HG03558 (cell line): Measurements from ENCODE around the gene SKAP1.

ENCODE experiments used
- ATAC-seq: cut with Tn5 transposase; IDR thresholded peaks from one replicate; pipeline ENCODE4 v1.9.1; 2021; ENCODE audit warnings: moderate number of reproducible peaks; ENCODE audit not compliant: unreplicated experiment; ENCODE audit errors: extremely low read depth

The SKAP1 gene

DNA sequence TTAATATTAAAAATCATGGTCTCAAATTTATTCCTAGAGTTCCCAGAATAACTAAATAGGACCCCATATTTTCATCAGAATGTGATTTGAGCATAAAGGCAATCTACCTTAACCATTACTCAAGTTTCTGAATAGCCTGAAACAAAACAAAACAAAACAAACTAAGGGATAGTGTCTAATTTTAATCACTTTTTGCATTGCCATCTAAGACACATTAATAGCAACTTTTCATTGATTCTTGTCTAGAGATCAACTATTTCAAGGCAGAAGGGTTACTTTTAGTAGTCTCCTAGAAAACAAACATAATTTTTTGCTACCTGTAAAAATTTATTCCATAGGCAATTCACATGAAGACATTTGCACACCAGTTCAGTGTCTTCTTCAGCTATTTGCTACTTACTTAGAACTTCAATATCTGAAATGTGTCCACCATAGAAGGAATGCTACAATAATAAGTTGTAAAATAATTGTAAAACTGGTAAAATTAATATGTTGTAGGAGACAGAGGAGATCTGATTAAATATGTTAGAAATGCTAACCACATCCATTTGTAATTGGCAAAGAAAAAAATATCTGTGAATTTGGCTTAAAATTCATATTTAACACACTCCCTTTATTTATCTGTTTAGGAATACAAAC lies 94.7 kb downstream of the SKAP1 start:
- no peak for ATAC-seq

DNA sequence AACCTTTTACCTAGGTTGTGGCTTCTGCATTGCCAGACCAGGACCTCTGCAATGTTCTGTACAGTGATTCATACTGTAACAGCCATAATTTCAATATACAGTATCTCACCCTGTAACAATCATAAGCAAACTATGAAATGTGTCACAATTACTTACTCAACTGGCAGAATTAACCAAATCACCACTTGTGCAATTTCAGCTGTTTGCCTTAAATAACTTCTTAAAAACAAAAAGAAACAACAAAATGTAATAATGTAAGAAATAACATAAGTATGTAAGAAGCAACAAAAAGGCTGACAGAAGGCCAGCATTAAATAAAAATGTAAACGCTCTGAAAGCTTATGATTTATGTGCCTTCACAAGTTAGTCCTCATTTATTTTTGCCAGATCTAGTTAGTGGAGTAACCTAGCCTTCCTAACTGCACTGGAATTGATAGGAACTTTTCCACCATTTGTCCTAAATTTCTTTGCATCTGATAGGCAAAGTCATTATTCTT lies 96.9 kb downstream of the SKAP1 start:
- ATAC-seq = no peak

DNA sequence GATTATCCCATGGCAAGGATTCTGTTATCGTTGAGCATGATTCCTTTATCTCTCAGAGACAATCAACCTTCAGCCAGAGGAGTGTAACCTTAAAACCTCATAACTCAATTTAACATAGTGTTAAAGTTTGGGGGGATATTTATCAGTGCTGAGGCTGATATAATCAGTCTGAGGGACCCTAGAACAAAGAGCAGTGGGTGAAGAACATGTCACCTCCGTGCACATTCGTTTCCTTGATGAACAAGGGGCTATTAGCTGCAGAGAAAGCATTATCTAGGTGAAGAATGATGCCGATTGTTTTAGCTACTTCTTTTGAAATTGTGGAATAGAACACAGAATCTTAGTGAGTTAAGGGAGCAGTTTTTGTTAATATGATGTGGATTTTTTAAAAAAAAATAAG lies 99.1 kb downstream of the SKAP1 start:
- no peak for ATAC-seq

DNA sequence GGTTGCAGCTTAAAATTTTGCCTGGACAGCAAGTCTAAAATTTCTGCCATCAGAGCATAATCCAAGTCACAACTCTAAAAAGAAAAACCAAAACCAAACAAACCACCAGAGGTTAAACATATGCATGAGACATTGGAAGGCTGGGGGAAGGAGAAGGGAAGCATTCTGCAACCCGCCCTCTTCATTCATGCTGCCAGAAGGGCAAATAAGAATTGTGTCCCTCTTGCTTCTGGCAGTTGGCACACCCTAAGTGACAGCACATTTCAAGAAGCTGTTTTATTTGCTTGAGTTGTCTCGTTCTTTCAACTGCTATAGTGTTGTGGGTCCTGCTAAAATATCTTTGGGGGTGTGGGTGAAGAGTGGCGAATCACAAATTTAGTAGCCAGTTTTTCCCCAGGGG lies 99.6 kb downstream of the SKAP1 start:
- no peak for ATAC-seq

DNA sequence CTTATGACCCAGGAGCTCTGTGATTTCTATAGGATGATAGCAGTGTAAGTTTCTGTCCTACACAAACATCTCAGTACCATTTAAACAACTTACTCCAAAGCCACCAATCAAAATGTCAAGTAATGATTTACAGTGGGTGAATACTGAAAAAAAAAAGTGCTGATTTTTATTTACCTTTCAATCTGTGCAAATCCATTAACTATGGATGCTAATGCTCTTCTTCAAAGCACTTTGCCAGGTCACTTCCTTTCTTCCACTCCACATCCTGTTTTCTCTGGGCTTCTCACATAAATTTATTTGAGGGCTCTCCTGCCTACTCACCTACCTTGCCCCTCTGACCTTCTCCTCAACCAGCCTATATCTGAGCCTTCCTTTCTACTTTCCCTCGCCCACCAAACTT lies 101.6 kb downstream of the SKAP1 start:
- ATAC-seq = no peak

DNA sequence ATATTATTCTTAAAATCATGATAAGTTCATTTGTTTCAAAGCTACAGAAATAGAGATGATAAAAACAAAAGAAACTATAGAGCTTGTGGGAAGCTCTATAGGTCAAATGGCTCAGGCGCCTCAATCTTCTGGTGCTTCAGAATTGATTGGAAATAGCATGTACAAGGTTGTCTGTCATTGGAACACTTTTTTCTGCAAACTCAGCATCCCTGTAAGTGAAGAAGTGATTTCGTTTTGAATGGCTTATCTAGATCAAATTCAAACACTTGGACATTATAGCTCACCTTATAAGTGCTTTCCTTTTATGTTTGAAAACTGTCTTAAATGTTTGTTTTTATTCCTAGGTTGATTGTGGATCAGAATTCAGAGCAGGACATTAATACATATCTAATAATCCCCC lies 103.7 kb downstream of the SKAP1 start:
- no peak for ATAC-seq

DNA sequence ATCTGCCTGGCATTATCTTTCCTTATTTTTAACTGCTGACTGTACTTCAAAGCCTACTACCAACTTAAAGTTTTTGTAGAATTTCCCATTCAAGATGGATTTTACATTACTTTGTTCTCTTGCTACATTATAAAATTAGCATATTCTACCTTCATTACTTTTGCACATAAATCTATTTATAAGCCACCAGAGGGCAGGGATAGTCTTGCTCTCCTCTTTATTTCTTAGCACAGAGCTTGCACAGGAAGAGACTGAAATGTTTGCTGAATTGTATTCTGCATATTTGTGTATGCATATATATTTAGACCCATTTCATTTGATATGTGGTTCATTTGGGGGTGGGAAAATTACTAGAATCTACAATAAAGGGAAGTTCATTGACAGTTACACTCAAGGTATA lies 108.0 kb downstream of the SKAP1 start:
- ATAC-seq = no peak

DNA sequence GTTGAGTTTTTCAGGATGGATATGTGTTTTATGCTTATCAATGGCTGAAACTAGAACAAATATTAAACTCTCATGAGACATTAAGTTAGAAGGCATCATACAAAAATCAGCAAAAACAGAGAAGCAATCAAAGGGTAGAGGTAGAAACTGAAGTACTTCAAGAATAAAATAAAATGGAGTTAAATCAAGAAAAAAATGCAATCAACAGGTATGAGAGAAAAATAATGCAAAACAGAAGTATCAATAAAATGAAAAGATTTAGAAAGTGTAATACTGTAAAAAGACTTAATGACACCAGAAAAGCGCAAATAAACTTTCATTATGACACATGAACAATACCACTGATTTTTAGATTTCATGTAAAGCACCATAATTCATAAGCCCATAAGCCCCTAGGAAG lies 112.3 kb downstream of the SKAP1 start:
- ATAC-seq = no peak

DNA sequence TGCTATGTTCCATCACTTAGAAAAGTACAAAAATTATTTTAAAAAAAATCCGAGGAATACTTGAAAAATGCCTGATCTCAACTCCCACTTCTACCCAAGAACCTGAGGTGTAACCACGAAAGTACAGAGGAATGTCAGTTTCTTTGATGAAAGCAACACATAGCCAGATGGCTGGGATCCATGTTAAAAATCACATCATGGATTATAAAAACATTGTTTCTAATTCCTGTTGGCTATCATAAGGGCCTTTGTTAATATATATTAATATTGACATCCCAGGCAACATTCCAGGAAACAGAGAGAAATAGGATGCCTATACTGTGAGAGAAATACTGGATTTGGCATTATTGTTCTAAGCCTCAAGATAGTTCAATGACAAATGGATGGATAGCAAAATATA lies 115.3 kb downstream of the SKAP1 start:
- no peak for ATAC-seq

DNA sequence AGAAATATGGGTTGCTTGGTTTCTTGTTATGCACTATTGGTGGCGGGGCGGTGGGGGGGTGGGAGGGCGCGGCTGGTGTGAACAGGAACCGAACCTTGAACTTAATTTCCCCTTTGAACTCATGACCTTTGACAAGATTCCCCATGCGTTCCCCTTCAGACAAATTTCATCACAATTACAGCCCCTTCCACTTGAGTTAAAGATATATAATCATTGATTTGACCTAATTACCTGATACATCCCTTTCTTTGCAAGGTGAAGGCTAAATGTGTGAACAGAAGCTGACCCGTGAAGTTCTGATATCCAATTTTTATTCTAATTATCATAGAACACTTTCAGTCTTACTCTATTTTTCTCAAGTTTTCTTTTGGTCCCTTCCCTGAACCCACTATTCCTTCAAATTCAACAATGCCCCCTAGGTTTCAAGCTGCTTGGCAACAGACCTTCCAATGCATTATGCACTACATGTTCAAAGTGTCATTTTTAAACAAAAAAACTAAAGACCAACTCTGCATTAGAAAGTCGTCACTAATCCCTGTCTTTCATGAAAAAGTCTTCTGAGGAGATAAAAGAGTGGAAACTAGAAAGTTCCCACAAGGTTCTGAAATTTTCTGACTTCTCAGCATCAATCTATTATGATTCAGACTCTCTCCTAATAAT lies 116.8 kb downstream of the SKAP1 start:
- no peak for ATAC-seq

DNA sequence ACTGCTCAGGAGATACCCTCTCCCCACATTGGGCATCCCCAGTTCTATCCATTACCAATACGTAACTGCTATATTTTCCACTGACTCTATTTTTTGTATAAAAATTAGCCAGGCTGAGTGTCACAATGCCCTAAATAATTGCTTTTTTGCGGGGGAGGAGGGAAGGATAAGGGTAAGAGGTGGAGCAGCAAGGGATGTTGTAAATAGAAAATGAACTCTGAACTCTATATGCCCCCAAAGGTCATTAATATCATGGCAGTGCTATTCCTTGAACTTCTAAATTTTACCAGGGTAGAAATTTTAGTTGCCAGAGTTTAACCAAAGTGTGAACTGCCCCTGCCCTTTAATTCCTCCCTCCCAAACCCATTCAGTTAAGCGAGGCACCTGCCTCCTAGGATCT lies 118.7 kb downstream of the SKAP1 start:
- no peak for ATAC-seq

DNA sequence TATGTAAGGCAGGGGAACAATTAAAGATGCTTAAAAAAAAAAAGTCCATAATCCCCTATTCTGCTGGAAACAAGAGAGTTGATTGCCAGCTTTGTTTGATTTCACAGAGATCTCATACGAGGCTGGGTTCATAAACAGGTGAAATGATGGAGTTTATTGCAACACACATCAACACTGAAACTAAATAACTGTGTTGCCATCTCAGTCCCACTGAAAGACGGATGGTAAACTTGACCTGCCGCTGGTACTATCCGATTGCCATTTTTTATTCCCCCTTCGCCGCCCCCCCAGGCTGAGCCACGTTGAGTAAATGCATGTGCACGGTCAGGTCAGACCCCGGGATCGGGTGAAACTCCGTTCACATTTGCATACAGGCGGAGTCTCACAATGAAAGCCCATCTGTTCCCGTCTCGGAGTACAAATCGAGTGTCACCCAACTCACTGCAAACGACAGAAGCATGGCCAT lies 119.2 kb downstream of the SKAP1 start:
- no peak for ATAC-seq

DNA sequence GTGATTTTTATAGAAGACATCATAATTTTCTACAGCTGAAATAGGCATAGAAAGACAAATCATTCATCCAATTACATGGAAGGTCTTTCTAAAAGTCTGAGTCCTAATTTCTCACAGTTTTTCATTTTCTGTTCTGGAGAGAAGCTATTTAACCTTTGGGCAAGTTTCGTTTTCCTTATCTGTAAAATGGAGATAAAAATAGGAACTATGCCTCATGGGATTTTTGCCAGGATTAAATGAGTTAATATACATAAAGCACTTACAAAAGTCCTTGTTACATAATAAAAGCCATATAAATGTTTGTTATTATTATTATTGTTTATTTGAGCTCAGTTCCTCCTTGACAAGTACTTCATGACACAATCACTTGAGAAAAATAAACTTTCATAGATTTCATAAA lies 121.4 kb downstream of the SKAP1 start:
- no peak for ATAC-seq

DNA sequence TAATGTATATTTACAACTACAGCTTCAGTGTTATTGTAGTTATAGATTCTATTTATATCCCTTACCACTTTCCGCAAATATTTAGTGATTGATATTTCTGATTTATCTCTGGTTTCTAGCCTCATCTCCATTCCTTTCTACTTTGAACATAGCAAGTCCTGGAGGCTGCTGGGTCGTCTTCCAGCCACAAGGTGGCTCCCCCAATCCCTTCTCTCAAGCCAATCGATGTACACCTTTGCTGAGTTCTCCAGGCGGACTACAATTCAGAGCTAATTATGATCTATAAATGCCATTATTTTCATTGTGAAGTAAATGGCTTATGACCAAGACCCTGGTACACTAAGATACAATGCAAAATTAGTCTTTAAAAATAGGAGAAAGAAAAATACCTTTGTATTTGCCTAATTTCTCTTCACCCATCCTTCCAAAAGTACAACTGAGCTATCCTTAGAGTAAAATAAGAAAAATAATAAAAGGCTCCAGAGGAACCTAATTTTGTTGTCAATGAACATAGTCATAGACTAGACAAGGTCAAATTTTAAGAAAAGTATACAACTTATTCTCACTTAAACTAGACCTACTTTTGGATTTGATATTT lies 122.1 kb downstream of the SKAP1 start:
- ATAC-seq = no peak

DNA sequence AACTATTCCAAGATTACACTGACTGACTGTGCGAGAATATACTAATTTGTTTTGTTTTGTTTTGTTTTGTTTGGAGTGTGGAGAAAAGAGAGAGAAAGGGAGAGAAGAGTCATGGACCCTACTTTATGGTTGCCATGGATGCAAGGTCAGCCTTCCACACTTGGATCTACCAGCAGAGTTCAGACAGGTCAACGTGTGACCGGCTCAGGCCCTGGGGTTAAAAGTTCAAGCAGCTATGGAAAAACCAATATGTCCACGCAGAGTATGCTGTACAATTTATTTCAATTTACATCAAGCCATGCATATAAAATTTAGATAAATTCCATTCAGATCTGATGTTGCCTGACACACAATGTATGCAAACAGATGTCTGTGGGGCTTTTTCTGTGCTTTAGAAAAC lies 122.8 kb downstream of the SKAP1 start:
- ATAC-seq = no peak

DNA sequence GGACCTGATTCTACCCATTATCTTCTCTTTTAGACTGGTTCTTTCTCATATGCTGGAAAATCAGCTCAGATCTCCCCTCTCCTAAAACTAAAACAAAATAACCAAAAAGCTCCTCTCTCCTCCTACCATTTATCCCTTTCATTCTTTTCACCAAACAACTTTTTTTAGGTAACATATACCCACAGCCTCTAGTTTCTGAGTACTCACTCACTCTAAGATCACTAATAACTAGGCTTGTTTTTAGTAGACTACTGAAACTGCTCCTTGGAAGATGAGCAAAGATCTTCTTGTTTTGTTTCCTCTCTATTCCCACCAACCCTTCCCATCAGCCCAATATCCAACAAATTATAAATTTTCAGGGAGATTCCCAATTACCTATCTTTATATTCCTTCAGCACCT lies 129.0 kb downstream of the SKAP1 start:
- ATAC-seq = no peak

DNA sequence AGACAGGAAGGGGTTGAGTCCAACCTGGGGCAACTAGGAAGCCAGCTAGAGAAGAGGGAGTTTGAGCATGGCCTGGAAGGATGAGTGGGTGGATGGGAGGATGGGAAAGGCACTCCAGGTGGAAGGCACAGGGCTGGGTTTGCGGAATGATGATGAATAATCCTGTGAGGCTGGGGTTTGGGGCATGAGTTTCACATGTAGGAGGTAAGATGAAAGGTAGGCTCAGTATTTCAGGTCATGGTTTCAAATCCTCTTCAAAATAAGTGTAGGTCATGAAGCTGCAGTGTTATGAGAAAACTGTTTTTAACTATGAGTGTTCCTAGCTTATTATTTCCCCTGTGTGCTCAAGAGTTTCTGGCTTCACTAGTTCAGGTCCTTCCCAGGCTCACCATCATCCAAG lies 130.3 kb downstream of the SKAP1 start:
- no peak for ATAC-seq

DNA sequence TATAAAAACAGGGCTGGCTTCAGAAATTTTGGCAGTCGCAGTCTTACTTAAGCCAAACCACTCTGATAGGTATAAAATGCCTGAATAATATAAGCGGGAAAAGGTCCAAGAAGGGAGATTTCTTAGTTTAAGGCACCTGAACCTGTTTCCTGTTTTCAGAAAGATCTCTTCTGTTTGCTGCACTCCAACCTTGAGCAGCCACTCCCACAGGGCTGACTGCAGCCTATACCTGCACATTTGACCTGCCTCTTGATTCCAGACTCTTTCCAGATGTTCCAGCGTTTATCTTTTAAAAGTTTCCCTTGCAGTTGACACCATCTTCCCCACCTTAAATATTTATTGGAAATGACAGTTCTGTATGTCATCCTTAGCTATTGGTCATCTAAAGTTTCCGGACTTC lies 132.2 kb downstream of the SKAP1 start:
- ATAC-seq = no peak

DNA sequence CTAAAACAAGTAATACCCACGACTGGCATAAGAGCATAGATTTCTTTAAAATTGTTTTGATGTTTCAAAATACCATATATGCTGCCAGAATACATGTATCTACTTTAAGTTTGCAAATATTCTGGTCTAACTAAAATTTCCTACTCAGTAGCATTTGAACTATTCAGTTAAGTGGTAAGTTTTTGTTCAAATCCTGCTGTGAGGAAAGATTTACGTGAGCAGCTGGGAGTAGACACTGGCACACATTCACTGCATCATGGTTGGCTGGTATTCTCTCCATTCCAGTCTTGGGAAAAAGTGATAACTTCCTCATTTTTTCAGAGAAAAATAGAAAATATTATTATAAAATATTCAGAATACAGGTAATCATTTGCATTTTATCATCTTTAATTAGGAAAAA lies 133.6 kb downstream of the SKAP1 start:
- no peak for ATAC-seq

DNA sequence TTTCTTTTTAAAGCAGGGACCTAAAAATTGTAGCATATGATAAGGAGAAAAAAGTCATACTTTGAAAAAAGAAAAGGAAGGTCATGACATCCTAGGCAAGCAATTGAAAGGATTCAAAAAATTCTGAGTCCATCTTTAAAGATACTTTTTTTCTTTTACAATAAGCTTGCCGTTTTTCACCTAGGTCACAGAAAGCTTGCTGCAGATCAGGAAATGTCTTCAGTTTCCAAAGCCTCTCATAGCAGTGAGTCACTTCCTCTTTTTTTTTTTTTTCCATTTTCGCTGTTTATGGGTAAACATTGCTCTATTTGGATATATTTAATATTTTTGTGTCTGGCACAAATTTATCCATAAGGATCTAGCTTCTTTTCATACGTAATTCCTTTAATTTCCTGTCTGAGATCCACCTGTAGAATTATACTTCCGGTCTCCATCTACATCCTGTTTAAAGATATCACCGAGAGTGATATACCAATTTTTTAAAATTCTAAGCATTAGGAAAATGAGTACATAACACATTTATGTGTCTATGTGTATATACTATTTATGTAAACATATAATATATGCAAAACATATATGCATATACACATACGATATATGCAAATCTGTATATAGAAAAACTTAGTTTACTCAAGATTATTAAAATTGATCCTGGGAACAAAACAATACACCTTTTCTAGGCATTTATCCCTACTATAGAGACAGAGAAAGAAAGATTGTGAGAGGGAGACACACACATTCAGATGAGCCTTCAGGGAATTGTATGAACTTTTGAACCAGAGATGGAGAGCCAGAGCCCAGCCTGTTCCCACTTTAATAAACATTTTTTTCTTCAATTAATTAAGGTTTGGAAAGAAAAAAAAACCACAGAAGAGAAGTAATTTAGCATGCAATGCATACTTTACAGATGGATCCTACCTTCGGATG lies 134.4 kb downstream of the SKAP1 start:
- no peak for ATAC-seq
